Amygdala (tissue), 56 donors: Measurements from ENCODE around the gene PKMYT1.
"Not testable (repeated sequence)": the region's sequence is repeated elsewhere in the genome, so short reads cannot be mapped to it uniquely, and the experiment has no call there.

Experiments used
- DNase-seq, 56 donors: peaks; one replicate each; lab custom pipeline; 2025; lab: John Stamatoyannopoulos, UW

PKMYT1 gene

GRCh38 chr16:2963723-2964474 is 16.3 kb downstream of the PKMYT1 start, which contains the start of gene KREMEN2:
Gene KREMEN2 (plus strand): TSS chr16:2964275. CDS start chr16:2964521, 246 bp downstream.
- no peak for DNase-seq

- DNase-seq = no peak
These were observed 17.0 kb downstream of the PKMYT1 start for GRCh38 chr16:2963074-2963722.

- no peak for DNase-seq
These were observed 17.7 kb downstream of the PKMYT1 start for GRCh38 chr16:2962334-2963073.

- DNase-seq = no peak
These were observed 19.8 kb downstream of the PKMYT1 start for GRCh38 chr16:2960183-2961010.

GRCh38 chr16:2959206-2959605 is 21.0 kb downstream of the PKMYT1 start:
- DNase-seq = no peak

GRCh38 chr16:2956579-2956956 is 23.7 kb downstream of the PKMYT1 start:
- no peak for DNase-seq

GRCh38 chr16:2955779-2956578 is 24.3 kb downstream of the PKMYT1 start:
- DNase-seq = no peak

- no peak for DNase-seq
These were observed 24.8 kb downstream of the PKMYT1 start for GRCh38 chr16:2955438-2955778.

GRCh38 chr16:2954656-2955381 is 25.4 kb downstream of the PKMYT1 start:
- DNase-seq = no peak

GRCh38 chr16:2953706-2954627 is 26.3 kb downstream of the PKMYT1 start:
- no peak for DNase-seq

- DNase-seq = no peak
These were observed 27.6 kb downstream of the PKMYT1 start for GRCh38 chr16:2952679-2953078.

GRCh38 chr16:2950773-2951172 is 29.5 kb downstream of the PKMYT1 start:
- DNase-seq = no peak

GRCh38 chr16:2950353-2950724 is 29.9 kb downstream of the PKMYT1 start:
- no peak for DNase-seq

- DNase-seq = no peak
These were observed 30.4 kb downstream of the PKMYT1 start for GRCh38 chr16:2949705-2950352.

- no peak for DNase-seq
These were observed 31.2 kb downstream of the PKMYT1 start for GRCh38 chr16:2948807-2949704.

GRCh38 chr16:2946649-2947048 is 33.6 kb downstream of the PKMYT1 start:
- DNase-seq = no peak

GRCh38 chr16:2943716-2944115 is 36.5 kb downstream of the PKMYT1 start:
- not testable (repeated sequence) for DNase-seq
